GM23338 (cell line): Measurements from ENCODE around the gene UGT2B17. TPM values are rescaled to one million over a fixed set of nuclear protein-coding genes. Genes with fewer than 3 reads are reported as not detected.
A peak's percentile ranks its signal among the peaks of the same experiment; 100 is the strongest.

Experiments used
- ATAC-seq: fragments of 200-7000 bp; cut with Tn5 transposase; 3 replicates; pipeline ENCODE4 v1.9.1; 2020
- DNase-seq: peaks from one replicate; pipeline ENCODE4 v3.0.0-alpha.2; 2015; ENCODE audit warnings: low spot score
- H2AFZ ChIP-seq: fragments of 200-600 bp; sonication (generic); 2 replicates; pipeline ENCODE4 v1.8.0; 2016; ENCODE audit warnings: antibody characterized with exemption, mild to moderate bottlenecking, moderate library complexity
- H3F3A ChIP-seq: fragments of 200-600 bp; sonication (generic); replicated peaks from 2 replicates; pipeline ENCODE4 v1.8.0; 2017; ENCODE audit warnings: antibody characterized with exemption, mixed run types, low read depth
- H3K27ac ChIP-seq: fragments of 200-600 bp; sonication (generic); 2 replicates; pipeline ENCODE4 v1.6.1; 2016; ENCODE audit warnings: low read depth
- H3K27me3 ChIP-seq: fragments of 200-600 bp; sonication (generic); 2 replicates; pipeline ENCODE4 v1.8.0; 2016; ENCODE audit warnings: mild to moderate bottlenecking, mixed run types, moderate library complexity; ENCODE audit not compliant: insufficient read depth
- H3K36me3 ChIP-seq: fragments of 200-600 bp; sonication (generic); 2 replicates; pipeline ENCODE4 v1.8.0; 2016; ENCODE audit warnings: mild to moderate bottlenecking; ENCODE audit not compliant: insufficient read depth
- H3K4me1 ChIP-seq: fragments of 200-600 bp; sonication (generic); 2 replicates; pipeline ENCODE4 v1.8.0; 2016; ENCODE audit warnings: mild to moderate bottlenecking, moderate library complexity; ENCODE audit not compliant: insufficient read depth
- H3K4me2 ChIP-seq: fragments of 200-600 bp; sonication (generic); 2 replicates; pipeline ENCODE4 v1.7.1; 2017; ENCODE audit warnings: mixed run types
- H3K4me3 ChIP-seq: fragments of 200-600 bp; sonication (generic); 2 replicates; pipeline ENCODE4 v1.6.1; 2016; ENCODE audit warnings: mixed run types
- H3K79me2 ChIP-seq: fragments of 200-600 bp; sonication (generic); replicated peaks from 2 replicates; pipeline ENCODE4 v1.8.0; 2017; ENCODE audit warnings: mild to moderate bottlenecking; ENCODE audit not compliant: insufficient read depth
- H3K9me2 ChIP-seq: fragments of 200-600 bp; sonication (generic); 2 replicates; pipeline ENCODE4 v1.8.0; 2017; ENCODE audit not compliant: insufficient read depth
- H4K20me1 ChIP-seq: fragments of 200-600 bp; sonication (generic); replicated peaks from 2 replicates; pipeline ENCODE4 v1.8.0; 2017; ENCODE audit warnings: mild to moderate bottlenecking; ENCODE audit not compliant: insufficient read depth
- H3K27ac Mint-ChIP-seq: 2 replicates; pipeline ENCODE4 v1.8.0; 2020; ENCODE audit warnings: inconsistent platforms, mild to moderate bottlenecking, moderate library complexity, mixed read lengths
- H3K27me3 Mint-ChIP-seq: 3 replicates; pipeline ENCODE4 v1.8.0; 2022; ENCODE audit warnings: low read depth, mild to moderate bottlenecking, moderate library complexity, mixed read lengths, inconsistent platforms; ENCODE audit not compliant: insufficient read depth, poor library complexity
- H3K36me3 Mint-ChIP-seq: 3 replicates; pipeline ENCODE4 v1.8.0; 2021; ENCODE audit warnings: low read depth, mild to moderate bottlenecking, inconsistent platforms, moderate library complexity, mixed read lengths
- H3K4me1 Mint-ChIP-seq: 3 replicates; pipeline ENCODE4 v1.8.0; 2020; ENCODE audit warnings: mild to moderate bottlenecking, inconsistent platforms, mixed read lengths
- H3K4me3 Mint-ChIP-seq: 3 replicates; pipeline ENCODE4 v1.8.0; 2021; ENCODE audit warnings: moderate library complexity, mild to moderate bottlenecking, inconsistent platforms, mixed read lengths
- H3K9me3 Mint-ChIP-seq: 3 replicates; pipeline ENCODE4 v1.8.0; 2020; ENCODE audit warnings: moderate library complexity, mild to moderate bottlenecking, inconsistent platforms, mixed read lengths
- CREB1 ChIP-seq: fragments of 250-450 bp; sonication (Bioruptor Pico); IDR thresholded peaks from 2 replicates; pipeline ENCODE4 v1.5.0; 2020; ENCODE audit warnings: low read depth, mild to moderate bottlenecking, moderate library complexity
- JUNB ChIP-seq: IDR thresholded peaks from one replicate; pipeline ENCODE4 v1.6.1; 2016; ENCODE audit warnings: antibody characterized with exemption; ENCODE audit not compliant: unreplicated experiment
- NANOG ChIP-seq: IDR thresholded peaks from 2 replicates; pipeline ENCODE4 v1.6.1; 2016; ENCODE audit warnings: antibody characterized with exemption, borderline replicate concordance
- POLR2AphosphoS5 ChIP-seq: IDR thresholded peaks from 2 replicates; pipeline ENCODE4 v1.6.1; 2016; ENCODE audit warnings: antibody characterized with exemption, low read depth
- STAT1 ChIP-seq: IDR thresholded peaks from one replicate; pipeline ENCODE4 v1.6.1; 2016; ENCODE audit warnings: antibody characterized with exemption; ENCODE audit not compliant: unreplicated experiment
- ZNF114 ChIP-seq: fragments of 250-450 bp; sonication (Bioruptor Pico); IDR thresholded peaks from 2 replicates; pipeline ENCODE4 v1.5.0; 2020; ENCODE audit warnings: mild to moderate bottlenecking, moderate library complexity
- ZNF331 ChIP-seq: fragments of 250-450 bp; sonication (Bioruptor Pico); IDR thresholded peaks from 2 replicates; pipeline ENCODE4 v1.5.0; 2020; ENCODE audit warnings: low read depth, mild to moderate bottlenecking, moderate library complexity
- polyA plus RNA-seq: library from polyadenylated mRNA; unstranded; fragments of >200 nt; fragmentation: Nextera tagmentation; extraction: Ambion mirVana; gene quantifications from 2 replicates; pipeline ENCODE4 v1.2.1, GENCODE V29; 2016
- total RNA-seq: library from RNA; depleted of rRNA; stranded (reverse); fragments of >200 nt; shearing (Covaris generic); gene quantifications from 2 replicates; pipeline ENCODE4 v1.2.3, GENCODE V29; 2014
- TF ChIP-seq, protein P1 (sequence below), 2 experiments: fragments of 200-600 bp in 1 of 2; sonication (generic) in 1 of 2; conservative IDR thresholded peaks; 2 replicates each; pipeline versions ENCODE4 v1.5.1 to v1.6.1; 2016 to 2017; ENCODE audit warnings: antibody characterized with exemption in 2 of 2, low read depth in 2 of 2, mild to moderate bottlenecking in 2 of 2, moderate library complexity in 1 of 2
- TF ChIP-seq, protein P2 (sequence below): IDR thresholded peaks from 2 replicates; pipeline ENCODE4 v1.6.1; 2016; ENCODE audit warnings: antibody characterized with exemption

The UGT2B17 gene
- total and polyA plus RNA-seq, 2 experiments from 2014 or later = not detected

DNA sequence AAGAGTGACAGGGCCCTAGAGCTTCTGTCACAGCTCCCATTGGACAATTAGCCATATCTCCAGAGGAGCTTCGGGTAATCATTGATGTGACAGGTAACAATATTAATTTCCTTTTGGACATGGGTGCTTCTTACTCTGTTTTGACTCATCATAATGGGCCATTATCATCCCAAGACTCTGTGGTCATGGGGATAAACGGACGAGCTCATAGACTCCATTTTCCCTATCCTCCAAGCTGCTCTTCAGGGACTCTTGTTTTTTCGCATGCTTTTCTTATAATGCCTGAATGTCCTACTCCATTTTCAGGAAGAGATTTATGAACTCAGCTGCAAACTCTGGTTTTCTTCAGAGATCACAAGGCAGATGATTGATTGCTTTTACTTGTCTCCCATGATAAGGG, 17.0 kb upstream of the UGT2B17 start:
- TF ChIP-seq ZNF331 (CRISPR knock-in tag) = no peak
- Histone ChIP-seq H3K9me2 (no peaks in the 10 kb centered on the region), H2AFZ (peak overlapping the region; percentile 61; the same call in 1 of the 2 replicates), H3K27me3 (no peaks in the 10 kb centered on the region), H3K4me3 (no peak overlapping the region), H3K4me1 (no peaks in the 10 kb centered on the region), H3K79me2 (no peaks in the 10 kb centered on the region), H3K27ac (no peak overlapping the region), H3K4me2 (no peak overlapping the region), H4K20me1 (no peaks in the 10 kb centered on the region), H3K36me3 (no peaks in the 10 kb centered on the region), H3F3A (no peaks in the 10 kb centered on the region)
- Mint-ChIP-seq H3K9me3 (peaks cover 5% of the 10 kb centered on the region; the same call in 1 of the 3 replicates), H3K27ac (no peak overlapping the region), H3K27me3 (no peaks in the 10 kb centered on the region), H3K4me1 (peaks cover 15% of the 10 kb centered on the region; the same call in 2 of the 3 replicates), H3K4me3 (no peak overlapping the region), H3K36me3 (no peaks in the 10 kb centered on the region; the same call in 2 of the 3 replicates)
- ATAC-seq (no peak), DNase-seq (no peak)

DNA sequence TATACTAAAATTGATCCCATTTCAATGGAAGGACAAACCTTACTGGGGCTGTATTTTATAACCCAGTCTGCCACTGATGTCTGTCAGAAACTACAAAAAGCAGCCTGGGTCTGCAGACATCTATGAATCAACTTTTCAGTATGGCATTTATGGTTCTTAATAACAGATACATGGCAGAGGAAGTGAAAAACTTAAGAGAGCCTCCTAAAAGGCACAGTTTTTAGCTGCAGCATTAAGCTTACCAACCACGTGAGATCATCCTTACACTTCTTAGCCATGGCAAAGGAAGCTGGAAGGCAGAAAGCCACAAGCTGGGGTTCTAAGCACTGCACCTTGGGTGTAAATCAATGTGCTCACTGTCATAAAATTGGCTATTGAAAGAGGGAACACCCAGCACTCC, 16.6 kb upstream of the UGT2B17 start:
- no peak overlapping the region for H3K4me3 Mint-ChIP-seq
- no peak overlapping the region for H3K27ac Mint-ChIP-seq
- H3K36me3 Mint-ChIP-seq = no peaks in the 10 kb centered on the region; the same call in 2 of the 3 replicates
- Histone ChIP-seq H3K79me2 (no peaks in the 10 kb centered on the region), H3K27ac (no peak overlapping the region), H4K20me1 (no peaks in the 10 kb centered on the region), H3K4me3 (no peak overlapping the region), H3K27me3 (no peaks in the 10 kb centered on the region), H2AFZ (no peak overlapping the region; the same call in 1 of the 2 replicates), H3K36me3 (no peaks in the 10 kb centered on the region), H3K4me2 (no peak overlapping the region), H3K9me2 (no peaks in the 10 kb centered on the region), H3F3A (no peaks in the 10 kb centered on the region), H3K4me1 (no peaks in the 10 kb centered on the region)
- DNase-seq (no peak), ATAC-seq (no peak)
- no peaks in the 10 kb centered on the region for H3K27me3 Mint-ChIP-seq
- H3K9me3 Mint-ChIP-seq = peaks cover 5% of the 10 kb centered on the region; the same call in 1 of the 3 replicates
- H3K4me1 Mint-ChIP-seq = peaks cover 15% of the 10 kb centered on the region; the same call in 2 of the 3 replicates
- TF ChIP-seq, protein P1, sequence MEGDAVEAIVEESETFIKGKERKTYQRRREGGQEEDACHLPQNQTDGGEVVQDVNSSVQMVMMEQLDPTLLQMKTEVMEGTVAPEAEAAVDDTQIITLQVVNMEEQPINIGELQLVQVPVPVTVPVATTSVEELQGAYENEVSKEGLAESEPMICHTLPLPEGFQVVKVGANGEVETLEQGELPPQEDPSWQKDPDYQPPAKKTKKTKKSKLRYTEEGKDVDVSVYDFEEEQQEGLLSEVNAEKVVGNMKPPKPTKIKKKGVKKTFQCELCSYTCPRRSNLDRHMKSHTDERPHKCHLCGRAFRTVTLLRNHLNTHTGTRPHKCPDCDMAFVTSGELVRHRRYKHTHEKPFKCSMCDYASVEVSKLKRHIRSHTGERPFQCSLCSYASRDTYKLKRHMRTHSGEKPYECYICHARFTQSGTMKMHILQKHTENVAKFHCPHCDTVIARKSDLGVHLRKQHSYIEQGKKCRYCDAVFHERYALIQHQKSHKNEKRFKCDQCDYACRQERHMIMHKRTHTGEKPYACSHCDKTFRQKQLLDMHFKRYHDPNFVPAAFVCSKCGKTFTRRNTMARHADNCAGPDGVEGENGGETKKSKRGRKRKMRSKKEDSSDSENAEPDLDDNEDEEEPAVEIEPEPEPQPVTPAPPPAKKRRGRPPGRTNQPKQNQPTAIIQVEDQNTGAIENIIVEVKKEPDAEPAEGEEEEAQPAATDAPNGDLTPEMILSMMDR (conservative IDR thresholded peaks at IDR 0.05; ENCODE audit: low read depth in 2 of 2) = no peak
- TF ChIP-seq STAT1 (no peak), NANOG (no peak), CREB1 (CRISPR knock-in tag) (no peak)
- TF ChIP-seq, protein P2, sequence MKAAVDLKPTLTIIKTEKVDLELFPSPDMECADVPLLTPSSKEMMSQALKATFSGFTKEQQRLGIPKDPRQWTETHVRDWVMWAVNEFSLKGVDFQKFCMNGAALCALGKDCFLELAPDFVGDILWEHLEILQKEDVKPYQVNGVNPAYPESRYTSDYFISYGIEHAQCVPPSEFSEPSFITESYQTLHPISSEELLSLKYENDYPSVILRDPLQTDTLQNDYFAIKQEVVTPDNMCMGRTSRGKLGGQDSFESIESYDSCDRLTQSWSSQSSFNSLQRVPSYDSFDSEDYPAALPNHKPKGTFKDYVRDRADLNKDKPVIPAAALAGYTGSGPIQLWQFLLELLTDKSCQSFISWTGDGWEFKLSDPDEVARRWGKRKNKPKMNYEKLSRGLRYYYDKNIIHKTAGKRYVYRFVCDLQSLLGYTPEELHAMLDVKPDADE = no peak

DNA sequence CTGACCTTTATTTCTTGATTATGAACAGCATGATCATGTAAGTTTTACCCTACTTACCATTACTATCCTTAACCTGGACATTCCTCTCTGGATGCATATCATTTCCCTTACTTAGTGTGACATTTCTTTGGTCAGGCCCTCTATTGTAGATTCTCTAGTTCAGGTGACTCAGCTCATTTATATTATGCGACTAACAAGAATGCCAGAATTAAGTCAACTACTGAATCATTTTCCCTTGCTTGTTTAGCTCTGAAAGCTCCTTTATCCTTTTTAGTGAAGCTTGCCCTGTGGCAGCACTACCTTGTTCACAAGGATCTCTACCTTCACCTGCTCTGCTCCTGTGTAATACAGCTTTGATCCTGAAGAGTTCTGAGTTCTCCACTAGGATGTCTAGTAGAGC, 15.1 kb upstream of the UGT2B17 start:
- Histone ChIP-seq H3K4me1 (no peaks in the 10 kb centered on the region), H2AFZ (no peak overlapping the region; the same call in 1 of the 2 replicates), H3K4me3 (no peak overlapping the region), H3K36me3 (no peaks in the 10 kb centered on the region), H3K4me2 (no peak overlapping the region), H4K20me1 (no peaks in the 10 kb centered on the region), H3F3A (no peaks in the 10 kb centered on the region), H3K27ac (no peak overlapping the region), H3K27me3 (no peaks in the 10 kb centered on the region), H3K79me2 (no peaks in the 10 kb centered on the region), H3K9me2 (no peaks in the 10 kb centered on the region)
- ATAC-seq (no peak), DNase-seq (no peak)
- H3K36me3 Mint-ChIP-seq = no peaks in the 10 kb centered on the region; the same call in 2 of the 3 replicates
- H3K4me3 Mint-ChIP-seq = no peak overlapping the region
- H3K27ac Mint-ChIP-seq = no peak overlapping the region; the same call in 1 of the 2 replicates
- H3K27me3 Mint-ChIP-seq = no peaks in the 10 kb centered on the region
- peaks cover 15% of the 10 kb centered on the region; the same call in 2 of the 3 replicates for H3K4me1 Mint-ChIP-seq
- peaks cover 5% of the 10 kb centered on the region; the same call in 2 of the 3 replicates for H3K9me3 Mint-ChIP-seq
- TF ChIP-seq NANOG = no peak
- no peak for TF ChIP-seq STAT1
- TF ChIP-seq JUNB = no peak
- TF ChIP-seq, protein P2 = no peak
- TF ChIP-seq CREB1 (CRISPR knock-in tag) = no peak
- TF ChIP-seq, protein P1 (conservative IDR thresholded peaks at IDR 0.05; ENCODE audit: low read depth in 2 of 2) = no peak
- no peak for TF ChIP-seq POLR2AphosphoS5
- no peak for TF ChIP-seq ZNF114 (CRISPR knock-in tag)
